Small intestine (tissue), 7 donors: ENCODE data around the gene IFT122. TPM values are rescaled to one million over a fixed set of nuclear protein-coding genes. Genes with fewer than 3 reads are reported as not detected.

Source experiments
- DNase-seq, 2 donors: peaks; one replicate each; pipeline versions ENCODE4 v3.0.0 to v3.0.0-alpha.2; 2013
- FAIRE-seq: peaks from 2 replicates; lab custom pipeline; 2012; peaks lifted over from hg19 to GRCh38; lab: Jason Lieb, UNC
- H3K27ac ChIP-seq, 3 donors: one replicate each; pipeline ENCODE4 v1.5.1; 2013; ENCODE audit warnings: low read length in 2 of 3, mild to moderate bottlenecking in 2 of 3, control low read depth in 1 of 3, inconsistent platforms in 1 of 3, low read depth in 1 of 3, moderate library complexity in 1 of 3
- H3K27me3 ChIP-seq, 3 donors: one replicate each; pipeline ENCODE4 v1.6.1; 2013; ENCODE audit warnings: low read length in 3 of 3, inconsistent platforms in 1 of 3; ENCODE audit not compliant: control insufficient read depth in 3 of 3, insufficient read depth in 3 of 3
- H3K36me3 ChIP-seq, 3 donors: one replicate each; pipeline ENCODE4 v1.6.1; 2013; ENCODE audit warnings: low read length in 3 of 3, inconsistent platforms in 1 of 3, low read depth in 1 of 3, mild to moderate bottlenecking in 1 of 3, moderate library complexity in 1 of 3; ENCODE audit not compliant: control insufficient read depth in 3 of 3, insufficient read depth in 2 of 3
- H3K4me1 ChIP-seq, 3 donors: one replicate each; pipeline ENCODE4 v1.6.1; 2013; ENCODE audit warnings: low read length in 2 of 3, inconsistent platforms in 1 of 3, low read depth in 1 of 3, mild to moderate bottlenecking in 1 of 3, moderate library complexity in 1 of 3; ENCODE audit not compliant: control insufficient read depth in 3 of 3, insufficient read depth in 2 of 3
- H3K4me3 ChIP-seq, 3 donors: one replicate each; pipeline ENCODE4 v1.5.1; 2013; ENCODE audit warnings: low read length in 3 of 3, control low read depth in 1 of 3, inconsistent platforms in 1 of 3, low read depth in 1 of 3, mild to moderate bottlenecking in 1 of 3, moderate library complexity in 1 of 3
- H3K9me3 ChIP-seq, 2 donors: one replicate each; pipeline ENCODE4 v1.6.1; 2013; ENCODE audit warnings: low read depth in 1 of 2, low read length in 1 of 2; ENCODE audit not compliant: control insufficient read depth in 2 of 2, insufficient read depth in 1 of 2
- WGBS, 3 donors: extraction: QIAGEN DNeasy Blood & Tissue Kit; methylation state at CpG; one replicate each; pipeline ENCODE4 v1.1.7; 2013; 5-methylcytosine and 5-hydroxymethylcytosine counted together
- polyA plus RNA-seq, 4 donors: library from polyadenylated mRNA; stranded (reverse) in 3 of 4; unstranded in 1 of 4; fragments of 200-250 nt in 3 of 4; fragments of 120-200 nt in 1 of 4; gene quantifications; one replicate each; pipeline versions ENCODE4 v1.2.1 to v1.2.3, GENCODE V29; 2013
- donor health status: healthy with polysubstance abuse.
- donor health status: control.
- donor health status: control.
- donor health status: Bipolar disorder and iron deficiency.
- donor health status: healthy.

The IFT122 gene
- polyA plus RNA-seq, 4 donors, result 5.1 to 31.9 (median 9.1) TPM

GRCh38 chr3:129527262-129527661 lies 87.2 kb downstream of the IFT122 start:
- FAIRE-seq (no peak), DNase-seq (no peak)
- no peaks in the 10 kb centered on the region for H3K27me3 ChIP-seq
- H3K9me3 ChIP-seq, result no peaks in the 10 kb centered on the region
- 88 to 92% (median 91%) methylated on average over 11 of the region's 11 CpGs for WGBS, 3 donors
- no peak overlapping the region for H3K4me3 ChIP-seq
- no peak overlapping the region for H3K27ac ChIP-seq
- H3K36me3 ChIP-seq, result peaks cover 0 to 3% (median 0%) of the 10 kb centered on the region in 3 donors
- H3K4me1 ChIP-seq, result peaks cover 0 to 2% (median 0%) of the 10 kb centered on the region in 3 donors

GRCh38 chr3:129528589-129529100 lies 88.6 kb downstream of the IFT122 start, which contains the start of gene RHO:
Gene RHO, plus strand, starts transcription at chr3:129528639. Its CDS starts 95 bp downstream, at chr3:129528734.
- no peak for DNase-seq
- no peaks in the 10 kb centered on the region for H3K36me3 ChIP-seq
- no peaks in the 10 kb centered on the region for H3K9me3 ChIP-seq
- WGBS, 3 donors, result 92 to 93% (median 93%) methylated on average over 18 of the region's 18 CpGs
- no peak for FAIRE-seq
- no peak within 1 kb of the TSS for H3K27ac ChIP-seq
- peaks cover 0 to 2% (median 0%) of the 10 kb centered on the region in 3 donors for H3K4me1 ChIP-seq
- no peaks in the 10 kb centered on the region for H3K27me3 ChIP-seq
- no peak within 1 kb of the TSS for H3K4me3 ChIP-seq

- H3K27me3 ChIP-seq, result no peaks in the 10 kb centered on the region
- H3K4me1 ChIP-seq, result peaks cover 0 to 2% (median 0%) of the 10 kb centered on the region in 3 donors
- no peak for FAIRE-seq
- WGBS, 3 donors, result 77 to 82% (median 81%) methylated on average over 12 of the region's 12 CpGs
- H3K9me3 ChIP-seq, result no peaks in the 10 kb centered on the region
- no peak overlapping the region for H3K4me3 ChIP-seq
- H3K36me3 ChIP-seq, result no peaks in the 10 kb centered on the region
- H3K27ac ChIP-seq, result no peak overlapping the region
- no peak for DNase-seq
These were observed 89.6 kb downstream of the IFT122 start for GRCh38 chr3:129529436-129530210.

GRCh38 chr3:129530251-129530791 lies 90.3 kb downstream of the IFT122 start:
- Histone ChIP-seq H3K27me3 (no peaks in the 10 kb centered on the region), H3K4me3 (no peak overlapping the region), H3K9me3 (no peaks in the 10 kb centered on the region), H3K4me1 (peaks cover 0 to 2% (median 0%) of the 10 kb centered on the region in 3 donors), H3K27ac (no peak overlapping the region), H3K36me3 (no peaks in the 10 kb centered on the region)
- 36 to 53% (median 44%) methylated on average over 5 to 6 of the region's 6 CpGs for WGBS, 3 donors
- FAIRE-seq (no peak), DNase-seq (no peak)

GRCh38 chr3:129530821-129531220 lies 90.8 kb downstream of the IFT122 start:
- H3K4me3 ChIP-seq, result no peak overlapping the region
- DNase-seq, result no peak
- FAIRE-seq, result no peak

GRCh38 chr3:129531699-129532098 lies 91.7 kb downstream of the IFT122 start:
- no peaks in the 10 kb centered on the region for H3K27me3 ChIP-seq
- DNase-seq, result no peak
- 90 to 92% (median 91%) methylated on average over 11 of the region's 11 CpGs for WGBS, 3 donors
- peaks cover 0 to 2% (median 0%) of the 10 kb centered on the region in 3 donors for H3K4me1 ChIP-seq
- H3K9me3 ChIP-seq, result no peaks in the 10 kb centered on the region
- no peak overlapping the region for H3K4me3 ChIP-seq
- FAIRE-seq, result no peak
- no peaks in the 10 kb centered on the region for H3K36me3 ChIP-seq
- no peak overlapping the region for H3K27ac ChIP-seq

More at GRCh38 chr3:129530821-129531220, 90.8 kb downstream of the IFT122 start:
- 93 to 95% (median 95%) methylated on average over 13 of the region's 13 CpGs for WGBS, 3 donors
- Histone ChIP-seq H3K9me3 (no peaks in the 10 kb centered on the region), H3K36me3 (no peaks in the 10 kb centered on the region), H3K27me3 (no peaks in the 10 kb centered on the region), H3K27ac (no peak overlapping the region), H3K4me1 (peaks cover 0 to 2% (median 0%) of the 10 kb centered on the region in 3 donors)

- 95 to 96% (median 96%) methylated on average over 18 to 20 of the region's 20 CpGs for WGBS, 3 donors
- no peak overlapping the region for H3K27ac ChIP-seq
- H3K4me3 ChIP-seq, result no peak overlapping the region
- no peaks in the 10 kb centered on the region for H3K9me3 ChIP-seq
- H3K36me3 ChIP-seq, result no peaks in the 10 kb centered on the region
- DNase-seq (no peak), FAIRE-seq (no peak)
- H3K27me3 ChIP-seq, result no peaks in the 10 kb centered on the region
- H3K4me1 ChIP-seq, result peaks cover 0 to 2% (median 0%) of the 10 kb centered on the region in 3 donors
These were observed 92.2 kb downstream of the IFT122 start for GRCh38 chr3:129532261-129532660.

GRCh38 chr3:129533406-129533805 lies 93.4 kb downstream of the IFT122 start:
- FAIRE-seq, result no peak
- H3K27me3 ChIP-seq, result no peaks in the 10 kb centered on the region
- no peak overlapping the region for H3K4me3 ChIP-seq
- H3K4me1 ChIP-seq, result peaks cover 0 to 2% (median 0%) of the 10 kb centered on the region in 3 donors
- no peaks in the 10 kb centered on the region for H3K36me3 ChIP-seq
- no peak overlapping the region for H3K27ac ChIP-seq
- 91 to 94% (median 93%) methylated on average over 16 of the region's 16 CpGs for WGBS, 3 donors
- DNase-seq, result no peak
- no peaks in the 10 kb centered on the region for H3K9me3 ChIP-seq
